NCI-H128 (cell line): Measurements from ENCODE around the gene PRRC2B.
"Not testable (repeated sequence)": the region's sequence is repeated elsewhere in the genome, so short reads cannot be mapped to it uniquely, and the experiment has no call there.

Source experiments
- DNase-seq: peaks from one replicate; lab custom pipeline; 2025; ENCODE audit not compliant: unreplicated experiment; lab: John Stamatoyannopoulos, UW

Gene PRRC2B

GRCh38 chr9:131386281-131386680, 7.6 kb upstream of the PRRC2B start:
- DNase-seq = no peak

GRCh38 chr9:131387394-131387793, 6.5 kb upstream of the PRRC2B start:
- no peak for DNase-seq

- DNase-seq = no peak
These were observed 2.9 kb upstream of the PRRC2B start for GRCh38 chr9:131391020-131391419.

GRCh38 chr9:131391504-131391903, 2.4 kb upstream of the PRRC2B start:
- no peak for DNase-seq

- DNase-seq = no peak
These were observed 724 bp downstream of the PRRC2B start for GRCh38 chr9:131394464-131395156.

GRCh38 chr9:131395157-131396098, 1.5 kb downstream of the PRRC2B start:
- DNase-seq = no peak

- DNase-seq = not testable (repeated sequence)
These were observed 2.2 kb downstream of the PRRC2B start for GRCh38 chr9:131396099-131396479.

- DNase-seq = no peak
These were observed 2.7 kb downstream of the PRRC2B start for GRCh38 chr9:131396626-131397025.

- DNase-seq = no peak
These were observed 3.4 kb downstream of the PRRC2B start for GRCh38 chr9:131397100-131397790.

- no peak for DNase-seq
These were observed 4.3 kb downstream of the PRRC2B start for GRCh38 chr9:131398204-131398603.

- DNase-seq = no peak
These were observed 6.1 kb downstream of the PRRC2B start for GRCh38 chr9:131399972-131400371.

- DNase-seq = no peak
These were observed 6.7 kb downstream of the PRRC2B start for GRCh38 chr9:131400627-131401026.

- DNase-seq = no peak
These were observed 8.2 kb downstream of the PRRC2B start for GRCh38 chr9:131402073-131402472.

GRCh38 chr9:131402738-131403492, 9.0 kb downstream of the PRRC2B start:
- no peak for DNase-seq

GRCh38 chr9:131403493-131403773, 9.5 kb downstream of the PRRC2B start:
- no peak for DNase-seq

- no peak for DNase-seq
These were observed 10.7 kb downstream of the PRRC2B start for GRCh38 chr9:131404581-131404980.

GRCh38 chr9:131404987-131405386, 11.1 kb downstream of the PRRC2B start:
- DNase-seq = no peak

- no peak for DNase-seq
These were observed 11.5 kb downstream of the PRRC2B start for GRCh38 chr9:131405428-131405827.

- DNase-seq = no peak
These were observed 12.1 kb downstream of the PRRC2B start for GRCh38 chr9:131405858-131406537.

- no peak for DNase-seq
These were observed 12.9 kb downstream of the PRRC2B start for GRCh38 chr9:131406563-131407436.
